HPDE6-E6E7 (cell line): Measurements from ENCODE around the gene GALNT14.
"Not testable (repeated sequence)": the region's sequence is repeated elsewhere in the genome, so short reads cannot be mapped to it uniquely, and the experiment has no call there.

Experiments
- DNase-seq: peaks from one replicate; pipeline ENCODE4 v3.0.0; 2011; ENCODE audit warnings: missing footprints; ENCODE audit errors: extremely low spot score

Gene GALNT14, protein sequence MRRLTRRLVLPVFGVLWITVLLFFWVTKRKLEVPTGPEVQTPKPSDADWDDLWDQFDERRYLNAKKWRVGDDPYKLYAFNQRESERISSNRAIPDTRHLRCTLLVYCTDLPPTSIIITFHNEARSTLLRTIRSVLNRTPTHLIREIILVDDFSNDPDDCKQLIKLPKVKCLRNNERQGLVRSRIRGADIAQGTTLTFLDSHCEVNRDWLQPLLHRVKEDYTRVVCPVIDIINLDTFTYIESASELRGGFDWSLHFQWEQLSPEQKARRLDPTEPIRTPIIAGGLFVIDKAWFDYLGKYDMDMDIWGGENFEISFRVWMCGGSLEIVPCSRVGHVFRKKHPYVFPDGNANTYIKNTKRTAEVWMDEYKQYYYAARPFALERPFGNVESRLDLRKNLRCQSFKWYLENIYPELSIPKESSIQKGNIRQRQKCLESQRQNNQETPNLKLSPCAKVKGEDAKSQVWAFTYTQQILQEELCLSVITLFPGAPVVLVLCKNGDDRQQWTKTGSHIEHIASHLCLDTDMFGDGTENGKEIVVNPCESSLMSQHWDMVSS

GRCh38 chr2:31138037-31138962 lies at the start of gene GALNT14:
Gene GALNT14, minus strand, starts transcription at chr2:31138440. Its CDS starts 354 bp downstream, at chr2:31138086.
- DNase-seq, result peak; percentile 80

GRCh38 chr2:31187166-31187565 lies 48.9 kb upstream of the GALNT14 start:
- DNase-seq, result no peak

- DNase-seq, result not testable (repeated sequence)
Observed at GRCh38 chr2:31183973-31184372, 45.7 kb upstream of the GALNT14 start.

DNA sequence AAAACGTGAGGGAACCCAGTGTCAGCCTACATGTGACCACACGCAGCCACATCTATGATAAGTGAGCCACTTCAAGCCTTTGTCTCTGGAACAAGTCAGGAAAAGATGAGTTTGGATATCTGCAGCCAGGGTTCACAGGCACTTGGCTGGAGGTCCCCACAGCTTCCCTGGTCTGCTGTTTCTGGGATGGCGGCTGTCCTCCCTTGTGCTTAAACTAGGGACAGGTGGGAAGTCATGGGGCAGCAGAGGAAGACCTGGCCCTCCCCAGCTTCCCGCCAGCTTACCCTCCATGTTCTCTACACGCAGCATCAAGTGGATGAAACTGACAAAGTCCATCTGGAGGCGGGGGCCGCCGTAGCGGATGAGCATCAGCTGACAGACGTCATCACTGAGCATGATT lies 38.5 kb upstream of the GALNT14 start:
- no peak for DNase-seq

DNA sequence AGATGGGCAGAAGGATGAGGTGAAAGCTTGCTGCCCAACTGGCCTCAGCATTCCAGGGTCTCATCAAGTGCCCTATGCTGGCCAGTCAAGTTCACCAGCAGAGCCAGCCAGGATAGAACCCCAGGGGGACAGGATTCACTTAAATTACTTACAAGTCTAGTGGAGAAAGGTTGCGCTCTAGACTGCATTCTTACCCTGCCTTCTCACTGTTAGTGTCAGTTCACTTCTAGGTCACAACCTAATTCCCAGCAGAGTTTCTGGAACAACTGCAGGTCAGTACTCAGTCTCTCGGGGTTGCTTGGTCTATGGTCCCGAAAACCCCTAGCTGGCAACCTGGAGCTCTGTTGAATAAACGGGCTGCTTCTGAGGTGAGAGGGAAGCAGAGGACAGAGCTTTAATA lies 32.9 kb upstream of the GALNT14 start:
- no peak for DNase-seq

DNA sequence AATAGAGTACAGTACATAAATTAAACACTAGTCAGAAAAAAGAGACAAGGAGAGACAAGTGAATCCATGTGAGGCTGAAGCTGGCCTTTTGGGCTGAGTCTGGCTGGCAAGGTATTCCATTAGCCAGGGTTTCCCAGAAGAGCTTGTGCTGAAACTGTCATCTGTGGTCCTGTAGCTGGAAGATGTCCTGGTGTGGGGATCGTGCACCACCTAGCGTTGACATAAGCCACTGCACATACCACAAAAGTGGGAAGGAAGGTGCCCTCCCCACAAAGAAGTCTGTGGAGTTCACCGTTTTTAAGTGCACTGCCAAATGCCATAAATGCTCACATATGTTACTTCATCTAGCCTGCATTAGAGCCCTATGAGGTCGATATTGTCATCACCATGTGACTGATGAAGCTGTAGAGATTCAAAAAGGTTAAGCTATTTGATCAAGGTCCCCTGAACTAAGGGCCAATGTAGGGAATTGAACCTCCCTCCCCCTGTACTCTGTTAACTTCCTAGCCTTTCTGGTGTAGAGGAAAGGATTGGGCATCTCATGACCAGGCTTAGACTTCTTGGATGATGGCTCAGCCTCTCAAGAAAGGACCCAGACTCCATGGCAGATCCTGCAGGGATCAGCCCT lies 31.9 kb upstream of the GALNT14 start:
- peak; percentile 84 for DNase-seq

- no peak for DNase-seq
Observed at GRCh38 chr2:31168291-31168690, 30.1 kb upstream of the GALNT14 start.

DNA sequence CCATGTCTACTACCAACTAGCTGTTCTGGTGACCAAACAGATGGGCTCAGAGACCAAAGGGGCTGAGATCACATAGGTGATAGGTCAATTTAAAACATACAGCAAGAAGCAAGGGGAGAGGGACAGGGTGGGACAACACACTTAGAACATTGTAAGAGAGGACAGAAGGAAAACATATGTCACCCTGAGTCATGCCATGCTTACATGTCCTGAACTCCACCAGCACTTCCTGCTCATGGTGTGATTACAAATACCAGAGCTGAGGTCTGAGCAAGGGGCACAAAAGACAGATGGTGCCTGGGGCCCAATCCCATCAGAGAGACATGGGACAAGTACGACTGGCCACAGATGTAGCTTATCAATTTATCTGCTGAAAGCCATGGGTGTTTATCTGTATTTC lies 28.7 kb upstream of the GALNT14 start:
- no peak for DNase-seq

- DNase-seq, result no peak
Observed at GRCh38 chr2:31163011-31163539, 24.8 kb upstream of the GALNT14 start.

DNA sequence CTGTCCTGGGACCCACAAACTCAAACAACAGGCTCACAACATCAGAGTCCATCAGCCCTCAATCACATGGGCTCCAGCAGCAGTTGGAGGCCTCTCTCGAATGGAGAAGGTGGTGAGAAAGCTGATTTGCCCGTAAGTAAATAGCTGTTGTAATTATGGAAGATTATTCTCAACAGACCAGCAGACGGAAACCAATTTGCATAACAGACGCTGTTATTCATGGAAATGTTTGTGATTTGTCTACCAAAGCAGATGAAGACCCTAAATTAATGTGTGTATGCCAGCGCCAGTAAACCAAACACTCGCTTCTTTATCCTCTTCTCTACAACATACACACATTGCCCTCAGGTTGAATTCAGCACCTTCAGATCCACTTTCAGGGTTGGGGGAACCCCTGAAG lies 23.4 kb upstream of the GALNT14 start:
- DNase-seq, result no peak

- DNase-seq, result no peak
Observed at GRCh38 chr2:31151501-31151900, 13.3 kb upstream of the GALNT14 start.

- no peak for DNase-seq
Observed at GRCh38 chr2:31150120-31150670, 12.0 kb upstream of the GALNT14 start.

DNA sequence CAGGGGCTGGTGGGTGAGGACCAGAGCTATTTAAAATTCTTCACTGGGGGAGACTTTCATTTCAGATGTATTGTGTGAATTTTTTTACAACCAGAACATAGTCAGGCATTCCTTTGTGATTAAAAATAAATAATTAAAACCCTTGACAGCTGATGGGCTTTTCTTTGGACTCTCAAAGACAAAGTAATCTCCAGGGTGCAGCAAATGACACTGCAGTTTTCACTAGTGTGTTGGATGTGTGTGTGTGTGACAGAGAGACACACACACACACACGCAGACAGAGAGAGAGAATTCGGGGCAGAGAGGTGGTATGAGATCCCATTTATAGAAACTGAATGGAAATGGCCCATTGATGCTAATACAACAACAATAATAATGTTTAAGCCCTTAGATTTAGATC lies 10.3 kb upstream of the GALNT14 start:
- DNase-seq, result no peak

- no peak for DNase-seq
Observed at GRCh38 chr2:31147645-31148044, 9.4 kb upstream of the GALNT14 start.

DNA sequence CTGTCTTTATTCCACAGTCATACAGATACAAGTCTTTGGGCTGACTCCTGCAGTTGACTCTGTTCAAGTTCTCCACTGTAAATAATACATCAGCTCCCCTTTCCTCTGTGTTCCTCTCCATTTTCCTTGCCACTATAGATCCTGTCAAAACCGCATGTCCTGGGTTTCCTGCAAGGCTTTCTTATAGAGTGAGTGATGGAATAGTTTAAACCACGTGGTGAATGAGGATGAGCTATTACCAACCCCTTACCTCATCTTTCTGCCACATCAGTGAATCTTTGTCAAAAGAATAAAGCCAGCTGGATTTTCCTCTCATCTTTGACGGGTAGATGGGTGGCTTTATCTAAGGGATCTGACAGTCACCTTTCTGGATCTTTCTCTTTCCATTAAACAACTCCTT lies 3.9 kb upstream of the GALNT14 start:
- no peak for DNase-seq

GRCh38 chr2:31141443-31142085 lies 3.3 kb upstream of the GALNT14 start:
- DNase-seq, result no peak

DNA sequence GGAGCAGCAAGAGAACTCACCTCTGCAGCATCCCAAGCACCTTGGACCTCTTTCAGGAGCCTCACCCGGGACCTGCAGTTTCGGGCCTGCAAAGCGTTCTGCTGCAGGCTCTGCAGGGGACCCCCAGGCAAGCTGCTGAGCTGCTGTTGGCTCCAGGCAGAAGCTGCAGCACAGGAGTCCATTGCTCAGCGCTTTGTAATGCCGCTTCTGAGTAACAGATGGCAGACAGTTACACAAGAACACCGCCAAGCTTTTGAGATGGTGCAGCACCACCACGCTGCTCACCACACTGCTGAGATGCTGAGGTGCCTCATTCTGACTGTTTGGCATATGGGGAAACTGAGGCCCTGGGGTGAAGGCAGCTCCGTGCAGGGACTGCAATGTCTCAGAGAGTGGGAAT lies 1.9 kb upstream of the GALNT14 start:
- DNase-seq, result no peak

DNA sequence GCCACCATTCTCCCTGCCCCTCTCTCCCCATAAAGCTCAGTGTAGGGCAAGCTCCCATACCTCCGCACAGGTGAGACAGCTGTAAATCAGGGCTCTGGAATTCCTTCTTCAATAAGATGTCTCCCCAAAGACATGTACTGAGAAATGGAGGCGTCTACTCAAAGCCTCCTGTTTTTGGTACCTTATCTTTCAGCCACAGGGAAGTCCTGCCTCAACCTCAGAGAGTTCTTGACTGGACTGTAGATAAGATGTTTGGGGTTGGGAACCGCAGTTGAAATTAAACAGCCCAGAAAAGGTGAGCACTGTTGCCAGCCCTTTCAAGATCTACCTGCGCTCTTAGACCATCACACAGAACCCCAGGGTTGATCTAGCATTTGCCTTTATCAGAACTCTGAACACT lies 1.4 kb upstream of the GALNT14 start:
- DNase-seq, result no peak

- peak; percentile 47 for DNase-seq
Observed at GRCh38 chr2:31137211-31138036, 816 bp downstream of the GALNT14 start.

- DNase-seq, result no peak
Observed at GRCh38 chr2:31136732-31137131, 1.5 kb downstream of the GALNT14 start.
